GM18502 (cell line): ENCODE data around the gene BCL11A.
A peak's percentile ranks its signal among the peaks of the same experiment; 100 is the strongest.

Source experiments
- ATAC-seq: cut with Tn5 transposase; IDR thresholded peaks from one replicate; pipeline ENCODE4 v1.9.1; 2021; ENCODE audit warnings: mild to moderate bottlenecking; ENCODE audit not compliant: unreplicated experiment, poor library complexity

Gene BCL11A

GRCh38 chr2:60529785-60530627 is 23.4 kb downstream of the BCL11A start:
- no peak for ATAC-seq

- ATAC-seq, result no peak
Measured at GRCh38 chr2:60529136-60529784, 24.2 kb downstream of the BCL11A start.

GRCh38 chr2:60528281-60529020 is 25.0 kb downstream of the BCL11A start:
- no peak for ATAC-seq

GRCh38 chr2:60527762-60528161 is 25.7 kb downstream of the BCL11A start:
- no peak for ATAC-seq

GRCh38 chr2:60526623-60527022 is 26.8 kb downstream of the BCL11A start:
- no peak for ATAC-seq

GRCh38 chr2:60525899-60526298 is 27.6 kb downstream of the BCL11A start:
- no peak for ATAC-seq

GRCh38 chr2:60524874-60525273 is 28.6 kb downstream of the BCL11A start:
- no peak for ATAC-seq

GRCh38 chr2:60523963-60524362 is 29.5 kb downstream of the BCL11A start:
- no peak for ATAC-seq

GRCh38 chr2:60522462-60522861 is 31.0 kb downstream of the BCL11A start:
- no peak for ATAC-seq

- no peak for ATAC-seq
Measured at GRCh38 chr2:60521626-60522025, 31.8 kb downstream of the BCL11A start.

GRCh38 chr2:60520917-60521539 is 32.4 kb downstream of the BCL11A start:
- no peak for ATAC-seq

GRCh38 chr2:60520151-60520876 is 33.1 kb downstream of the BCL11A start:
- ATAC-seq, result no peak

- ATAC-seq, result no peak
Measured at GRCh38 chr2:60519231-60519863, 34.1 kb downstream of the BCL11A start.

GRCh38 chr2:60518567-60518966 is 34.9 kb downstream of the BCL11A start:
- ATAC-seq, result no peak

- ATAC-seq, result no peak
Measured at GRCh38 chr2:60517446-60517845, 36.0 kb downstream of the BCL11A start.

- no peak for ATAC-seq
Measured at GRCh38 chr2:60516826-60517225, 36.6 kb downstream of the BCL11A start.

- ATAC-seq, result peak; percentile 17
Measured at GRCh38 chr2:60516383-60516811, 37.1 kb downstream of the BCL11A start.

GRCh38 chr2:60515721-60516226 is 37.7 kb downstream of the BCL11A start:
- ATAC-seq, result peak; percentile 87

- no peak for ATAC-seq
Measured at GRCh38 chr2:60513996-60514395, 39.5 kb downstream of the BCL11A start.
